TTC549 (cell line): ENCODE results near the gene SLC31A1.

ENCODE experiments used
- FAIRE-seq: peaks from 2 replicates; lab custom pipeline; 2012; peaks lifted over from hg19 to GRCh38; lab: Jason Lieb, UNC

The SLC31A1 gene

GRCh38 chr9:113221003-113221799 lies at the start of gene SLC31A1, which contains the start of gene FKBP15:
SLC31A1 (plus strand) TSS chr9:113221544; CDS start chr9:113256149, 34,605 bp downstream.
FKBP15 (minus strand) TSS chr9:113221277; CDS start chr9:113221243, 34 bp downstream.
- peak; percentile 77 for FAIRE-seq

- FAIRE-seq: no peak
These were observed 48.0 kb upstream of the SLC31A1 start for GRCh38 chr9:113173341-113173740.

GRCh38 chr9:113176803-113177202 lies 44.5 kb upstream of the SLC31A1 start:
- no peak for FAIRE-seq

- FAIRE-seq: no peak
These were observed 44.1 kb upstream of the SLC31A1 start for GRCh38 chr9:113177251-113177650.

GRCh38 chr9:113178087-113178486 lies 43.3 kb upstream of the SLC31A1 start:
- no peak for FAIRE-seq

GRCh38 chr9:113179839-113180238 lies 41.5 kb upstream of the SLC31A1 start:
- FAIRE-seq: no peak

GRCh38 chr9:113181165-113181564 lies 40.2 kb upstream of the SLC31A1 start:
- no peak for FAIRE-seq

GRCh38 chr9:113183956-113184488 lies 37.3 kb upstream of the SLC31A1 start:
- no peak for FAIRE-seq

GRCh38 chr9:113184539-113184938 lies 36.8 kb upstream of the SLC31A1 start:
- FAIRE-seq: no peak

- FAIRE-seq: no peak
These were observed 36.1 kb upstream of the SLC31A1 start for GRCh38 chr9:113185271-113185670.

- no peak for FAIRE-seq
These were observed 35.1 kb upstream of the SLC31A1 start for GRCh38 chr9:113186137-113186755.

- FAIRE-seq: no peak
These were observed 33.3 kb upstream of the SLC31A1 start for GRCh38 chr9:113187929-113188595.

GRCh38 chr9:113192455-113192854 lies 28.9 kb upstream of the SLC31A1 start:
- no peak for FAIRE-seq

GRCh38 chr9:113199683-113200329 lies 21.5 kb upstream of the SLC31A1 start:
- FAIRE-seq: no peak

- FAIRE-seq: no peak
These were observed 15.9 kb upstream of the SLC31A1 start for GRCh38 chr9:113205432-113205831.

- FAIRE-seq: no peak
These were observed 15.5 kb upstream of the SLC31A1 start for GRCh38 chr9:113205861-113206260.

- no peak for FAIRE-seq
These were observed 10.5 kb upstream of the SLC31A1 start for GRCh38 chr9:113210815-113211214.

GRCh38 chr9:113215132-113215531 lies 6.2 kb upstream of the SLC31A1 start:
- FAIRE-seq: no peak

GRCh38 chr9:113216406-113216805 lies 4.9 kb upstream of the SLC31A1 start:
- FAIRE-seq: no peak

- FAIRE-seq: no peak
These were observed 2.0 kb upstream of the SLC31A1 start for GRCh38 chr9:113219186-113219936.

- no peak for FAIRE-seq
These were observed 1.4 kb upstream of the SLC31A1 start for GRCh38 chr9:113219969-113220368.
